T follicular helper cell (primary cell): Measurements from ENCODE around the gene RHO.

ENCODE experiments used
- DNase-seq: peaks from one replicate; pipeline ENCODE4 v3.0.0-alpha.2; 2020; ENCODE audit warnings: low read depth

The RHO gene

GRCh38 chr3:129559565-129560079 is 31.2 kb downstream of the RHO start:
- DNase-seq: no peak

DNA sequence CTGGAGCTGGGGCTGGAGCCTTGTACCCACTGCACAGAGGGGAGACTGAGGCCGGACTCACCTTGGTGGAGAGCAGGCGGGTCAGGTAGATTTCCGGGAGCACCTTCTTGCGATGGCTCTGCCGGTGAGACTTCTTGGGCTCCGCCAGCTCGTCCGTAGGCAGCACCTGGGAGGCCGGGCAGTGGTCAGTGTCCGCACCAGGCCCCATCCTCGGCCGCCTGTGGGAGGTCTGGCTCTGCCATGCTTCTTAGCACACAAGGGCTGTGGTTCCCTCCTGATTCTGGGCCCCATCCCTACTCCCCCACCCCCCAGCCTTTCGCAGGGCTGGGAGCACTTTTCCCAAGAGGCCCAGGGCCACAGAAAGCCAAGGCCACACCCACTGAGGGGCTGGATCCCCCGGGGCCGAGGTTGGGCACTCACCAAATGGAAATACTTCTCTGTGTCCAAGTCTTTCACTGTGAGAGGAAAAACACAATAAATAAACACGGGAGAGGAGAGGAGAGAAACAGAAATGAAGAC is 31.9 kb downstream of the RHO start:
- no peak for DNase-seq

DNA sequence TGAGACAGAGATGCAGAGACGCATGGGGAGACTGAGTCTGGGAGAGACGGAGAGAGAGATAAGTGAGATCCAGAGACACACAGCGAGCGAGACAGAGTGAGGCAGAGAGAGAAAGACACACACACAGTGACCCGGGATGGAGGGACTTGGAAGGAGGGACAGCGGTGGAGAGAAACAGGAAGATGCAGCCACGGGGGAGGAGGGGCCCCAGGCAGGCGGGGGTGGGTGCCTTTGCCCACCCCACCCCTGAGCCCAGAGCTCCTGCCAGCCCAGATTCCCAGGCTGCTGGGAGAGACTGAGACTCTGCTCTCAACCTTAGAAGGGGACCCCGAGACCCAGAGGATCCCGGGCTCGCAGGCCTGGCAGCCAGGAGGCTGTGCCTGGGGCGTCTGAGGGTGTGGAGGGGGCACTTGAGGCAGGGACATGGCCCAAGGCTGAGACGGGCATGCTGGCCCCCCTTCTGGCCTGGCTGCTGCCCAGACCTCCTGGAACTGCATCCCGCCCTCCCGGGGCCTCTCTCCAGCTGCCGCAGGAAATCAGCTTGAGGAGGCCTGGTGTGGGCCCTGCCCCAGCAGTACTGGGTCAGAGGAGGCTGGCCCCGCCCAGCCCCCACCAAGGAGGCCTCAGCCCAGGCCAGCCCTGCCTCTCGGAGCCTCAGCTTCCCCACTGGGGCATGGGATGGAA is 32.6 kb downstream of the RHO start:
- DNase-seq: no peak

GRCh38 chr3:129561619-129562248 is 33.3 kb downstream of the RHO start:
- no peak for DNase-seq

DNA sequence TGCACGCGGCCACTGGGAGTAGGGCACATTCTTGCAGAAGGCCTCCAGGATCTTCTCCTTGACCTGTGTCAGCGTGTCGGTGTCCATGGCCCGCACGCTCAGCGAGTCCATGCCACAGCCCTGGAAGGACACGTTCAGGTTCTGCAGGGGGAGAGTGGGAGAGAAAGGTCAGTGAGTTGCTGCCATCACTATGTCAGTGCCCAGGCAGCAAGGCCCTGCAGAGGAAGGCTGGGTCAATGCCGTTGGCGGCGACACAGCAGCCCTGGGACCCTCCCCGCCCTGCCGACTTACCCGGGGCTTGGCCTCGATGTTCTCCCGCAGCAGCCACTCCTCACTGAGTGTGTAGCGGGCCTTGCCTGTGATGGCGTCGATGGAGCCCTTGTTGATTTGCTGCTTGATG is 34.4 kb downstream of the RHO start:
- no peak for DNase-seq

DNA sequence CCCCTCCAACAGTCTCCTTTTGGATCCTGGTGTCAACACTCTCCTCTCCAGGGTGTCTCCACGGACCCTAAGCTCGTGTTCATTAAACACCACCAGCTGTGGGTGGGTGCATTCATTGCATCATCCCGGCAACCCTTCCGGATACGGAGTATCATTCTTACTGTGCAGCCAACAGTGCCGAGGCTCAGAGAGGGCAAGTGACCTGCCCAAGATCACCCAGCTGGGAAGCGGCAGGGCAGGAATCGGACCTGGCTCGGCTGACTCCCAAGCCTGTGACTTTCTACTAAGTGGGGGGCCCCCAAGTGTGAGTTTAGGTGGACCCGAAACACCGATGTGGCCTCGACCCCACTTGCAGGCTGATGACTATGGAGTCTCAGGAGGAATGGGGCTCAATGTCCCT is 34.9 kb downstream of the RHO start:
- DNase-seq: no peak

GRCh38 chr3:129563850-129564535 is 35.6 kb downstream of the RHO start:
- DNase-seq: no peak

GRCh38 chr3:129564981-129565644 is 36.7 kb downstream of the RHO start:
- no peak for DNase-seq

DNA sequence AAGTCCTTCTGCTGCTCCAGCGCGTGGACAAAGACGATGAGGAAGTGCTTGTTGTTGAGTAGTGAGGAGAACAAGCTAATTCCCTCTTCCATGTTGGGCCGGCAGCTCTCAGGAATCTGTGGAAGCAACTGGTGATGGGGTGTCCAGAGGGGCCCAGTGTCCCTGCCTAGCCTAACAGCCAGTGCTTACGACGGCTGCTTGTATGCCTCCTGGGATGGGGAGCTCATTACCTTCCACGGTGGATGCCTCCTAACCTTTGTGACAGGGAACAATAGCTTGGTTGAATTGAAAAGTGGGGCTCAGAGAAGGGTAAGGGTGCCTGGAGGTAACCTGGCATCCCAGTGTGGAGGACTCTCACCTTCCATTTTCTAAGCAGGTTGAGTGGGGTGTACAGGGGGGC is 37.5 kb downstream of the RHO start:
- DNase-seq: no peak

- DNase-seq: no peak
These were observed 38.8 kb downstream of the RHO start for GRCh38 chr3:129567176-129567705.

DNA sequence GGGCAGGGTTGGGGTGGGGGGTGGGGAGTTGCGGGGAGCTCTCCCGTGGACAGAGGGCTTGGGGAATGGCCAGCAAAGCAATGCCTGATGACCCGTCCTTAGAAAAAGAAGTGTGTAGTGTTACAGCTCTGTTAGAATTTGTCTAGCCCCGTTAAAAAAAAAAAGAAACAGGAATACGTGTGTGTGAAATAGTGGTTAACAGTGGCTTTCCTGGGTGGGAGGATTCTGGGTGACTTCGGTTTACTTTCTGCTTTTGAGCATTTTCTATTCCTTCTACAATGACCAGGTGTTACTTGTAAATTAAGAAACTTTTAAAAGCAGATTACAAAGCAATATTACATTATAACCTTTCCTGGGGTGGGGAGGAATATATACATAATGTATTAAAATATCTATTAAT is 39.5 kb downstream of the RHO start:
- no peak for DNase-seq

DNA sequence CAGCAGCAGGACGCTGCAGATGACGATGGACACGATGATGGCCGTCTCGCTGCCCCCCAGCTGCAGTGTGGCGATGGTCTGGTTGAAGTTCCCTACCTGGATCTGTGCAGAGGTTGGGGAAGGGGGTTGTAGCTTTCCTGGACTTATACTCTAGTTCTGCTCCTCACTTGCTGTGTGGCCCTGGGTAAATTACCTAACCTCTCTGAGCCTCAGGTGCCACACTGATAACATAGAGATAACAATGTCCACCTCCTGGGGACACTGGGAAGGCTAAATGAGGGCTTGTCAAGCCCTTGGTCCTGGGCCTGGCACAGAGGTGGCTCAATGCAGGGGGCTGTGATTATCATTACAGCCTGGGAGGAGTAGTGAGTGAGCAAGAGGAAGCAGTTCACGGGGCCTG is 41.4 kb downstream of the RHO start:
- DNase-seq: no peak

GRCh38 chr3:129571605-129572547 is 43.4 kb downstream of the RHO start:
- no peak for DNase-seq

DNA sequence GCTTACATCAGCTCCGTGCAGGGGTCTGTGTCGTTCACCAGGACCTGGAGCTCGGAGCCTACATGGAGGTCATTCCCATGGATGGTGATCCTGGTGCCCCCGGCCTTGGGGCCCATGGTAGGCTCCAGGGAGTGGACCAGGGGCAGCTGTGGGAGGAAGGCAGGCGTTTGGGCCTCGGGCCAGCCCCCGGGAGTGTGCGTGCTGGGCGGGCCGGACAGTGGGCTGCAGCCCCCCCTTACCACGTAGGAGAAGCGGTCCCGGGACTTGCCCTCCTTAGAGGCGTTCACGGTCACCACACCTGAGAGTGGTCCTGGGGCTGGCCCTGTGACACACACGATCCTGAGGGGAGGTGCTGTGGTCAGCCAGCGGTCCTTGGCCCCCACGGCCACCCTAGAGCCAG is 44.2 kb downstream of the RHO start:
- DNase-seq: no peak

GRCh38 chr3:129573493-129573892 is 45.1 kb downstream of the RHO start:
- no peak for DNase-seq

DNA sequence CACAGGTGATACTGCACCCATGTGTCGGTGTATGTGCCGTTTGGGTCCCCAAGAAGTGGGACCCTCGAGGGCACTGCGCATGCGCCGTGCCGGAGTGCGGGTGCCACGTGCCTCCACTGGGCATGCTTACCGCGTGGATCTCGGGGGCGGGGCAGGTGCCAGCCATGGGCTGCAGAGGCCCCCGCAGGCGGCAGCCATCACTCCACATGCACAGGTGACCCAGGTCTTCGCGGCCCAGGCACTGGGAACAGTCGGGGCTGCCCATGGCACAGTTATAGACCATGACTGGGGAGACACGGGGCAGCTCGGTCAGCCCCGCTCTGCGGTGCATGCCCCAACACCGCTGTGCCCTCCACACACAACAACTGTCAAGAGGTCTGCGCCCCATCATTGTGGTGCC is 45.8 kb downstream of the RHO start:
- DNase-seq: no peak

GRCh38 chr3:129575233-129575996 is 47.0 kb downstream of the RHO start:
- no peak for DNase-seq

DNA sequence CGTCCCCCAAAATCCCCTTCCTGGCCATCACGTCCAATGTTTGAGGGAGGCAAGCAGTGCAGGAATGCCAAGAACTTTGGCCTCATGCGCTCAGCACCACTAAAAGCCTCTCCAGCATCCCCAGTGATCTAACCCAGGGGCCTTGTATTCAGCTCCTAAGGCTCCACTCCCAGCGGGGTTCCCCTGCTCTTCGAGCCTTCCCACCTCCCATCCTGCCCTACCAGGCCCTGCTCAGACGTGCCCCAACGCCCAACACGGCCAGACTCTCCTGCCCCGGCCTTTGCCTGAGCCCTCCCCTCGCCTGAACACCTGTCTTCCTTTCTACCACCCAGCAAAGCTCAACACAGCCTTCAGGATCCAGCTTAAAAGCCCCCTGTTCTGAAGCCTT is 47.6 kb downstream of the RHO start:
- DNase-seq: no peak

DNA sequence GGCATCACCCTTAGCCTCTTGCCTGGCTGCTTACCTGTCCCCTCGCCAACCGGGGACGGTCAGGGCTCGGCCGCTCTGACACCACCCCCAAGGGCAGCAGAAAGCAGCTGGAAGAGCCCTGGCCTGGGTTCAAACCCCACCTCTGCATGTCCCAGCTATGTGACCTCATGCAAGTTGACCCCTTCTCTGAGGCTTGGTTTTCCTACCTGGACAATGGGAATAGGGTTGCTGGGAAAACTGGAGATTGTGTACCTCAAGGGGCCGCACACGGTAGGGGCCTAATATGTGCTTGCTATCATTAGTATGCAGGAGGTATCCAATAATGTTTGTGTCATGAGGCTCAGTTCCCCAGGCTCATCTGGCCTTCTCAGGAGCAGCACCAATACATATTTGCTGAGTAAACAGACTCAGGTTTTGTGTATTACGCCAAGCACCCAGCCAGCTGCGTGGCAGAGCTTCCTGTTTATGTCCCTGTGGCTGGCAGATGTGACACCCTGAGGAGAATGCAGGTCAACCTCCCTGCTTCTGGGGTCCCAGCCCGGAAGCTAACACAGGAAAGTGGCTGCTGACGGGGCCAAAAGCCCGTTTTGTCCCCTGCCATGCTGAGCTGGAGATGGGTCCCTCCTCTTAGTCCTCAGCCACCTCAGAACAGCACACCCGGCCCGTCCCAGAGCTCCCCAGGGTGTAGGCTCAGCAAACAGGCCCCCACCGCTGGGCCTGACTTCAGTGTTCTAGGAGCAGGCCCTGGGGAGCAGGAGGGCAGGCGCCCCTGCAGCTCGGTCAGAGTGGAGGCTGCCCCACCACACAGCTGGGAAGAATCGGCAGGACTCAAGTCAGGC is 48.3 kb downstream of the RHO start:
- DNase-seq: peak; percentile 64
